Ramos (cell line): ENCODE results near the gene KCTD12.
"Not testable (repeated sequence)": the region's sequence is repeated elsewhere in the genome, so short reads cannot be mapped to it uniquely, and the experiment has no call there.

Experiments used
- in situ Hi-C: fragments of 300-500 bp; cut with MboI; formaldehyde crosslinking; loops from one replicate; pipeline ENCODE4 v1.14.3; 2022; ENCODE audit warnings: low sequenced_read_pairs; ENCODE audit not compliant: unreplicated experiment

The KCTD12 gene

DNA sequence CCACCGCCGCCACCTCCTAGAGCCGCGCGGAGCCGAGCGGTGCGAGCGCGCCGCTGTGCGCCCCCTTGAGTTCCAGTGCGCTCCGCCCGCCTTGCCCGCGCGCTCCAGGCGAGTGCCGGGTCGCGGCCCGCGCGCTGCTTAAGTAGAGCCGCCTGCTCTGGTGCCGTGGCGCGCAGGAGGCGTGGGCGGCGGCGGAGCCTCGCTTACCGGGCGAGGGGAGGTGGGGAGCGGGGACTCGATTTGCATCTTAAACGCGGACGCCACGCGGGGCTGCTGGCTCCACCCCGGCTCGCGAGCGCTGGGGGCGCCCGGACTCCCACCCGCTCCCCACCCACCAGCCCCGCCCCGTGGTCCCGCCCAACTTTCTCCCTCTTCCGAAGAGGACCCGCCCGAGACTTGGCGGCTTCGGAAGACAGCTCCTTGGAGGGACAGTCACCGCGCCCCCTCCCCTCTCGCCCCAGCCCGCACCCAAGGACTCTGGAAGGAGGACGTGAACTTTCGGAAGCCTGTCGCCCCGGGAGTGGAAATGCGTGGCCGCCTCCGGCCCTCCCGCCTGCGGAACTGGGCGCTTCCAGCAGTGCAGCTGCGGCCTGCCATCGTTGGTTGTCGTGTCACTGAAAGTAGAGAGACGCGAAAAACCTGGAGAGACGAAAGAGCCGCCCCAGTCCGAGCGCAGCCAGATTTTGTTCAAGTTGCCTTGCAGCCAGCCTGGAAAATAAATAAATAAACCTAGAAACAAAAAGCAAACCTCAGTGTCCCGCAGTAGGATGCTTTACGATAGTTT is at the start of gene KCTD12:
KCTD12 (minus strand) TSS at position 114 of the 784 bp plus-strand sequence. CDS start 257 bp downstream, outside the sequence.
- in situ Hi-C loops, result no loop called here

DNA sequence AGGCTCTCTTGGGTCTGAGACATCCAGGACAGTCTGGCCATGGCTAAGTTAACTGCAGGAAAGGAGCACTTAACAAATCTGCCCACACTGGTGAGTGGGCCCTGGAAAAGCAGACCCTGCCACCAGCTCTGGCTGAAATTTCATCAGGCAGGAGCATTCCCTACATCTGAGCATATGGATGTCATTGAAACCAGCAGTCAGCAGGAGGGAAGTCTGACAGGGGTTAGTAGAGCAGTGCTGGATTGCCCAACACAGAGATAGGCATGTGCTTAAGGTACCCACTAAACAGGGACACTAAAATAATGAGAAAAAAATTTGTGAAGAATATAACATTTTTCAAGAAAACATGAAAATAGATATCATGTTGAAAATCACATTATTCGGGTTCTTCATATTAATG is 48.5 kb upstream of the KCTD12 start:
- in situ Hi-C loops, result no loop called here

DNA sequence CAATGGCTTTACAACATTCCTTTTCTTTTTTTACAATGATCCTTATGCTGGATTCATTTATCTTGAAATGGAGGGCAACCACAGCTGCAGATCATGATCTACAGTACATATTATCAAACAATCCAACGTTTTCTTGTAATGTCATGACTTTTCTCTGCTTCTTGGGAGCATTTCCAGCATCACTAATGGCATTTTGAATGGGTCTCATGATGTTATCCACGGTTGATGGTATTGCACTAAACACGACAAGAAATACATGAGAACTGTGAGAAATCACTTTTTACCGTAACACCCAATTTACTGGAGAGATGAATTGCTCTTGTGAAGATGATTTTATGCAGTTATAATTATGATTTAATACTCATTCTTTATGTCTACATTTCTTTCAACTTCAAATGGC is 45.9 kb upstream of the KCTD12 start:
- in situ Hi-C loops, result no loop called here

DNA sequence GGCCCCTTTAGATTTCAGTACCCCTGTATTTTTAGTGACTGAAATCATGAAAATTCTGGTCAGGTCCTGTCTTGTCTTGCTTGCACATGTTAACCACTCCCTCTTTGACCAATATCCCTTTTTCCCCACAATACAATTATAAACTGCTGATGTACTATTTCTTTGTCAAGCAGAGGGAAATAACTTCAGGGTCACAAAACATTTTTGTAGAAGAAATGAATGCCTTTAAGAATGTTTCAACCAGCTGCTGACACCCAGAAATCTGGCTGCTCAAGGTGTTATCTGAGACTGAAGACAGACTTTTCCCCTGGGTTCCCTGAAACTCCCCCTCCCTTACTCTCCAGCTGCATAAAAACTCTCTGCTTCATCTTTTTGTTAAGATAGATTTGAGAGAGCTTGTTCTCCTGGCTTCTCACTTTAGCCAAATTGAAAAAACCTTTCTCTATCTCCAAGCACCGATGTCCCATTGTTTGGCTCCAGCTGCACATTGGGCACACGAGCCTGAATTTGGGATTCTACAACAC is 43.7 kb upstream of the KCTD12 start:
- in situ Hi-C loops, result no loop called here

DNA sequence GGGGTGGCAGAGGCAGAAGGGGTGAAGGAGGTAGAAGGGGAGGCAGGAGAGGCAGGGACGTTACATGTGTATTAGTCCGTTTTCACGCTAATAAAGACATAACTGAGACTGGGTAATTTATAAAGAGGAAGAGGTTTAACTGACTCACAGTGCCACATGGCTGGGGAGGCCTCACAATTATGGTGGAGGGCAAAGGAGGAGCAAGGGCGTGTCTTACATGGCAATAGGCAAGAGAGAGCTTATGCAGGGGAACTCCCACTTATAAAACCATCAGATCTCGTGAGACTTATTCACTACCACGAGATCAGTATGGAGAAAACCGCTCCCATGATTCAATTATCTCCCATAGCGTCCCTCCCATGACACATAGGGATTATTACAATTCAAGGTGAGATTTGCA is 43.1 kb upstream of the KCTD12 start:
- in situ Hi-C loops, result no loop called here

DNA sequence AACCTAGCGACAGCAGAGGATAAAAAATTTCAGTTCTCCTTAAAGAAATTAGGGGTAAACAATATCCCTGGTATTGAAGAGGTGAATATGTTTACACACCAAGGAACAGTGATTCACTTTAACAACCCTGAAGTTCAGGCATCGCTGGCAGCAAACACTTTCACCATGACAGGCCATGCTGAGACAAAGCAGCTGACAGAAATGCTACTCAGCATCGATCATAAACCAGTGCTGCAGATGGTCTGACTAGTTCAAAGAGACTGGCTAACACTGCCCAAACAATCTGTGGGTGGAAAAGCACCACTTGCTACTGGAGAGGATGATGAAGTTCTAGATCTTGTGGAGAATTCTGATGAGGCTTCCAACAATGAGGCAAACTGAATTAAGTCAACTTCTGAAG is 42.3 kb upstream of the KCTD12 start:
- in situ Hi-C loops, result no loop called here

DNA sequence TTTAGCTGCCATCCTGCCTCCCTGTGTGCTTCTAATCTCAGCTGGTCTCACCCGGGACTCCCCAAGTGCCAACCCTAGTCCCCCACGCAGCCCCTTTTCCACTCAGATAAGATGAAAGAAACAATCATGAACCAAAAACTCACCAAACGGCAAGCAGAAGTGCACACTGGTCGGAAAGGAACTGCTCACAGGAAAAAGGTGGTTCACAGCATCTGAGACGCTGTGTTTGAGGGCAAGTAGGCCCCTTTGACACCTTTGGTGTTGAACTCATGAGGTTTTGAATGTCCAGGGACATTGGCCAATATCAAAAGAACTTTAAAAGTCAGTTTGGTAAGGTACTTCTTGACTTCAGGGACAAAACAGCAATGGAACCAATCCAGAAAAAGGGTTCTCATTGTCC is 41.8 kb upstream of the KCTD12 start:
- in situ Hi-C loops, result no loop called here

DNA sequence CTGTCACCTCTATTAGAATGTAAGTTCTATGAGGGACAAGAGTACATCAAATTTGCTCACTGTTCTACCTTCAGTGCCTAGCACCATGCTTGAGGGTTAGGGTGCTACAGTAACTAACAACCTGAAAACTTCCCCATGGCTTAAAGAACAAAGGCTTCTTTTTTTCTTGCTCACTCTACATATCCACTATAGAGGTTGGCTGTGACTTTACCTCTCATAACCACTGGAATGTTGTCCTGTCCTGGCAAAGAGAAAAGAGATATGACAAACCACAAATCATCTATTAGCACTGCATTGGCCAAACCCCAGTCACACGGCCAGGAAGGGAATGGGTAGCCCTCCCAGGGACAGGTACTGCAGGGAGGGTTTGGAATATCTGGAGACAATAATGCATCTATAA is 38.9 kb upstream of the KCTD12 start:
- in situ Hi-C loops, result no loop called here

DNA sequence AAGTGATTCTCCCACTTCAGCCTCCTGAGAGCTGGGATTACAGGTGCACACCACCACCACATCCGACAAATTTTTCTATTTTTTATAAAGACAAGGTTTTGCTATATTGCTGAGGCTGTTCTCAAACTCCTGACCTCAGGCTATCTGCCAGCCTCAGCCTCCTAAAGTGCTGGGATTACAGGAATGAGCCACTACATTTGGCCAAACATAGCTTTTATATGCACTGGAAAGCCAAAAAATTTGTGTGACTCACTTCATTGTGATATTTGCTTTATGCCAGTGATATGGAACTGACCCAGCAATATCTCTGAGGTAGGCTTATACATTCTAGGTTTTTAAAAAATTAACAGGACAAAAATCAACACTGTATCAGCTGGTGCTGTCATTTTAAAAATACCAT is 35.3 kb upstream of the KCTD12 start:
- in situ Hi-C loops, result no loop called here

DNA sequence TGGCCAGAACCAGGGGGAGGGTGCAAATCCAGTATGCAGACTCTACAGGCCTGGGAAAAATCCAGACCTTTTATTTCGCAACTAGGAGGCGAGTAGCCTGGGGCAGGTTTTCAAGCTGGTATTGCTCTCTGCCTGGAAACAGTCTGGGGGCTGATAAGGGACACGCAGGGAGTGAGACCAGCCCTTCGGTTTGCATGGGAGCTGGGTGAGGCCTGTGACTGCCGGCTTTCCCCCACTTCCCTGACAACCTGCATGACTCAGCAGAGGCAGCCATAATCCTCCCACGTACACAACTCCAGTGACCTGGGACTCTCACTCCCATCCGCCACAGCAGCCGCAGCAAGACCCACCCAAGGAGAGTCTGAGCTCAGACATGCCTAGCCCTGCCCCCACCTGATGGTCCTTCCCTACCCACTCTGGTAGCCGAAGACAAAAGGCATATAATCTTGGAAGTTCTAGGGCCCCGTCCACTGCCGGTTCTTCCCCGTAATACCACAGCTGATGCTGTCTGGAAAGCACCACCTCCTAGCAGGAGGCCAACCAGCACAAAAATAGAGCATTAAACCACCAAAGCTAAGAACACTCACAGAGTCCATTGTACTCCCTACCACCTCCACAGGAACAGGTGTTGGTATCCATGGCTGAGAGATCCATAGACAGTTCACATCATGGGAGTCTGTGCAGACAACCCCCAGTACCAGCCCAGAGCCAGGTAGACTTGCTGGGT is 31.7 kb upstream of the KCTD12 start:
- in situ Hi-C loops, result not testable (repeated sequence)

DNA sequence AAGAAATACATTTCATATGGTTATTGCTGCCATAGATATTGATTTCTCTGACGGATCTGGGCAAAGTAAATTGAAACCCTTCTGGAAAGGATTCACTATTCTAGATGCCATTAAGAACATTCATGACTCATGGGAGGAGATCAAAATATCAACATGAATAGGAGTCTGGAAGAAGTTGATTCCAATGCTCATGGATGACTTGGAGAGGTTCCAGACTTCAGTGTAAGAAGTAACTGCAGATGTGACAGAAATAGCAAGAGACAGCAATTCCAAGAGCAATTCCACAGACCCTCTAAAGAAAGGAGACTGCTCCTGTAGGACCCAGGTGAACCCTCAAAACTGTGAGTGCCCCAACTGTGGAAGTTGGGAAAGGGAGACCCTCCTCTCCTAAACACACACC is 30.9 kb upstream of the KCTD12 start:
- in situ Hi-C loops, result no loop called here

DNA sequence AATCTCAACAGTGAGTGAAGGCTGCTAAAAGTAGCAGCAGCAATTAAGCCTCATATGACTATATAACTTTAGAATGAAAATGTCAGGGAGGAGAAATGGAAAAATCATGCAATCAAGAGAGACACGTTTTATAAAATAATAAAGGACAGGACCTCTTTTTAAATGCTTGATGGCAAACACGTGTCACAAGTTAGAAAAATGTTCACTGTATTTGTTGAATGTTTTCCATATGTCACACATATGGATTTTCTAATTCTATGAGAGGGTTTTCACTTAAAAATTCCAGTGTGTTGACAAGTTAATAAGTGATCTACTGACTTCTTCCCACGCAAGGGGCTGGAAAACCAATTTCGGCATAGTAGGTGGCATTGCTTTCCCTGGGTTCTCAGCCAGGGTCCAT is 27.7 kb upstream of the KCTD12 start:
- in situ Hi-C loops, result no loop called here

DNA sequence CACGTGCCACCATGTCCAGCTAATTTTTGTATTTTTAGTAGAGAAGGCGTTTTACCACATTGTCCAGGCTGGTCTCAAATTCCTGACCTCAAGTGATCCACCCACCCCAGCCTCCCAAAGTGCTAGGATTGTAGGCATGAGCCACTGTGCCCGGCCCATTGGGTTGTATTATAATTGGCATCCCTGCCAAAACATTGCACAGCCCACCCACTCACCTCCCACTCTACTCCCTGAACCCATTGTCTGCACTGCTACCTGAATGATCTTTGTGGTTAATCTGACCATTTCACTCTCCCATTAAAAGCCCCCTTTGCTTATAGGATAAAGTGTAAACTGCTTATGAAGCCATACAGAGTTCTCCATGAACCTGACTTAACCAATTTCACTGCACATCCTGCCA is 26.3 kb upstream of the KCTD12 start:
- in situ Hi-C loops, result no loop called here

DNA sequence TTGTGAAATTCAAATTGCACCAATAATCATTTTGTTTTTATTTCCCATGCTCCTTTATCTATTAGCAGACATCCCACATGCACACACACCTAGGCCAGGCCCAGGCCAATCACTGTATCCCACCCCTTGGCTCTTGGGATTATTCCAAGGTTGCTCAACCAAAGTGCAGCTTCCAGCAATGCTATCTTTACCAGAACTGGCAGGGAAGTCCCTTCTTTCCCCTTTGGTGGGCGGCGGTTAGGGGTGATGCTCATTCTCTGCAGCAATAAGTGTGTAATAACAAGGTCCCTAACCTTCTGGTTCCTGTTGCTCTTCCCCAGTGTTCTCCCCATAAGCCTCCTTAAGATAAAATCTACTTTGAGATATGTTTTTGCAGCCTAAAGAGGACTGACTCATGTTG is 18.3 kb upstream of the KCTD12 start:
- in situ Hi-C loops, result loop anchor here (10.0 kb wide), 1 partner anchor 1030 kb away; no protein-coding TSS in a partner anchor

DNA sequence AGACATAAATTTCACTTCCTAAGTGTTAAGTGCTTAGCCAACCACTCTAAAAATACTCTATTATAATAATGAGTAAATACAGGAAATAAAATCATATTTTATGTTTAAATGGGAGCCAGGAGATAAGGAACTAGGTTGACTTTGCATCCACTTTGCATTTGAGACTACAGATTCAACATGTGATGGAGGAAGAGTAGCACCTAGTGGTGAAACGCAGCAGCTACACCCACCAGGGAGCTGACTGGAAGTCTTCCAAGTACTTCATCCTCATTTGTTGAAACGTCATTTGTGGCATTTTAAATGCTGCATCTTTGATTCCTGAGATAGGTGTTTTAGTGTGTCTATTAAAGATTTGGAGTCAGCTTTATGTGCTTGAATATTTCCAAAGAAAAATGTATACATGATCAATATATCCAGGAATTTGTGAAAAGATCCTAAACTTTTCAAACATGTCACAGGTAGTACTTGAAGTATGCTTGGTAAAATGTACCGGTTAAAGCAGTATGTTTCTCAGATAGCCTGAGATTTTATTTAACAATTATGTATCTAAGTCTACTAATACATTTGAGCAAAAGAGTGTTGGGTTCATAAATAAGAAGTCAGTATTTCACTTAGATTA is 17.4 kb upstream of the KCTD12 start:
- in situ Hi-C loops, result loop anchor here (10.0 kb wide), 1 partner anchor 1029 kb away; no protein-coding TSS in a partner anchor

DNA sequence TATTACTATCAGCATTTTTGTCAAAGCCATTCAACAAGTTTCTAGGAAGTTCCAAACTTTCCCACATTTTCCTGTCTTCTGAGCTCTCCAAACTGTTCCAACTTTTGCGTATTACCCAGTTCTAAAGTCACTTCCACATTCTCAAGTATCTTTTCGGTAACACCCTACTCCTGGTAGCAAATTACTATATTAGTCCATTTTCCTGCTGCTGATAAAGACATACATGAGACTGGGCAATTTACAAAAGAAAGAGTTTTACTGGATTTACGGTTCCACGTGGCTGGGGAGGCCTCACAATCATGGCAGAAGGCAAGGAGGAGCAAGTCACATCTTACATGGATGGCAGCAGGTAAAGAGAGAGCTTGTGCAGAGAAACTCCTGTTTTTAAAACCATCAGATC is 12.9 kb upstream of the KCTD12 start:
- in situ Hi-C loops, result not testable (repeated sequence)

DNA sequence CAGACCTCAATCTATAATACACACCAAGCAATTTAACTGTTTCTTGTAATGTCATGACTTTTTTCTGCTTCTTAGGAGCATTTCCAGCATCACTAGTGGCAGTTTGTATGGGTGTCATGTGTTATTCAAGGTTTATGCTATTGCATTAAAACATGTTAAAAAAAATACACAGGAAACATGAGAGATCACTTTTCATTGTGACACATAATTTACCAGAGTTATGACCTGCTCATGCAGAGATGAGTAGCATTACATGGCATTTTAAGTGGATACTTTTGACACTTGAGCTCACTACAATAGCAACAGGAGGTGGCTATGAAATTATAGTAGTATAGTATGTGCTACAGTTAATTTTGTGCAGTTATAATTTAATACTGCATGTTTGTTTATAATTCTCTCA is 11.0 kb upstream of the KCTD12 start:
- in situ Hi-C loops, result not testable (repeated sequence)

DNA sequence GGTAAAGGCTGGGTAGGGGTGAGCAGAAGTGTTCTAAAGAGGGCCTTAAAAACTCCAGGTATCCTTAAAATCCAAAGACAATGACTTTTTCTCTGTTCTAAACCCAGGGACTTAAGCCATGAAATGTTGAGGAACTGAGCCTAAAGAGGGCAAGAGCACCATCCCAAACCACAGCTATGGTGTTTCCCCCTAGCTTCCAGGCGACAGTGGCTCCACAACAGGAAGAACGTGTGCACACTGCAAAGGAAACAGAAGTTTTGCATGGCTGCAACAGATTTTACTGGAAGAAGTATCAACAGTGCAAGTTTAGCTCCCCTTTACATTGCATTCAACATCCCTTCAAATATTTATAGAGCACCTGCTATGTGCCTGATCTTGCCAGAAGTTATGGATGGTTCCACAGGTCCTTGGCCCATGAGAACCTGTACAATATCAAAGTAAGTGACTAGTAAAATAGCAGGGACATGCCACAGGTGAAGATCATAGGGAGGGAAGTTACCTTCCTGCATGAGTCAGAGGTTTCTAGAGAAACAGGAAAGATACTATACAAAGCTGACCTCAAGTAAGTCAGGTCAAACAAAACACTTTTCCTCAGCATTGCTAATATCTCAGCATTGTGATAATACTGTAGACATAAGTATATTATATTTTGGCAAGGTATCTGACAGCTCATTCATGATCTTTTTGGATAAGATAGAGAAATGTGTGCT is 8.4 kb upstream of the KCTD12 start:
- in situ Hi-C loops, result no loop called here

DNA sequence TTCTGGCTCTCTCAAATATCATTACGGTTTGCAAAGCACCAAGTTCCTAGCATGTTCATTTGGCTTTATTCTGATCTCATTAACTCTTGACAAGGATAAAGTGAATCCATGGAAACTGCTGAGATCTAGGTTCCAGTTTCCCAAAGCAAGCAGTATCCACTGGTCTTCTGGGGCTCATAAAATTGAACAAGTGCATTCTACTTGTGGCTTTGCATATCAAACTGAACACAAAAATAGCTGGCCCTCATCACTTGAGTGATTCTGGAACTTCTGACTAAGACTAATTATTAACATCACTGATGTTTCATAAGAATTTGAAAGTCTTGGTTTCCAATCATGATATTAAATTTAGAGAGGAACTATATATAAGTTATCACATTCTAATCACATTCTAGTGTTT is 6.3 kb upstream of the KCTD12 start:
- in situ Hi-C loops, result no loop called here

DNA sequence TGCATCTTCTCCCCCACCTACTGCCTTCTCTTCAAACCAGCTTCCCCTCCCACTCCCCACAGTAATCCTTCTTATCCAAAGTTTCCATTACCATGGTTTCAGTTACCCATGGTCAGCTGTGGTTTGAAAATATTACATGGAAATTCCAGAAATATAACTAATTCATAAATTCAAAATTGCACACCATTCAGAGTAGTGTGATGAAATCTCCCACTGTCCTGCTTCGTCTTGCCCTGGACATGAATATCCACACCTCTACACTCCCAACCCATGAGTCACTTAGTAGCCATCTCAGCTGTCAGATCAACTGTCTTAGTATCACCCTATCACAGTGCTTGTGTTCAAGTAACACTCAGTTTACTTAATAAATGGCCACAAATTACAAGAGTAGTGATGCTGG is 3.8 kb upstream of the KCTD12 start:
- in situ Hi-C loops, result no loop called here
